ENCODE measurements around the gene FYCO1.

The FYCO1 gene

GRCh38 chr3:45947361-45947760, 48.3 kb downstream of the FYCO1 start:
- H3K4me2 ChIP-seq (ENCODE audit: low read length, poor library complexity, severe bottlenecking): no peak overlapping the region
- DNase-seq: peak; percentile 20
- no peak overlapping the region for H3K14ac ChIP-seq (ENCODE audit: low read length in 2 of 2)

GRCh38 chr3:45946875-45947274, 48.7 kb downstream of the FYCO1 start:
- no peaks in the 10 kb centered on the region for H3K27me3 ChIP-seq (ENCODE audit: control insufficient read depth in 1 of 2, insufficient read depth in 1 of 2, low read length in 2 of 2)
- H3K9ac ChIP-seq (ENCODE audit: low read length): no peak overlapping the region
- H2BK15ac ChIP-seq (ENCODE audit: low read depth, poor library complexity, severe bottlenecking): no peak overlapping the region
- H2BK5ac ChIP-seq (ENCODE audit: low read depth, low read length, poor library complexity, severe bottlenecking): no peak overlapping the region
- no peak overlapping the region for H3K18ac ChIP-seq (ENCODE audit: low read depth in 1 of 2, low read length in 2 of 2)
- H3K36me3 ChIP-seq (ENCODE audit: control insufficient read depth in 1 of 2, insufficient read depth in 2 of 2, low read depth in 1 of 2, low read length in 2 of 2): peaks cover 58 to 76% of the 10 kb centered on the region in 2 experiments
- H3K4me1 ChIP-seq (ENCODE audit: control insufficient read depth, insufficient read depth, low read depth, low read length): no peaks in the 10 kb centered on the region
- no peak overlapping the region for H3K23ac ChIP-seq (ENCODE audit: low read length in 2 of 2)
- H3K4me2 ChIP-seq (ENCODE audit: low read length, poor library complexity, severe bottlenecking): no peak overlapping the region
- H2BK120ac ChIP-seq (ENCODE audit: low read depth, low read length): no peak overlapping the region
- H2BK12ac ChIP-seq (ENCODE audit: low read length in 2 of 2): no peak overlapping the region
- no peak overlapping the region for H2AK5ac ChIP-seq (ENCODE audit: low read length, severe bottlenecking)
- no peak overlapping the region for H3K14ac ChIP-seq (ENCODE audit: low read length in 2 of 2)
- no peak overlapping the region for H4K91ac ChIP-seq (ENCODE audit: low read length)
- H3K4ac ChIP-seq (ENCODE audit: low read depth in 1 of 2, low read length in 2 of 2): no peak overlapping the region
- no peaks in the 10 kb centered on the region for H3K79me1 ChIP-seq (replicated peaks; ENCODE audit: low read length, poor library complexity, severe bottlenecking)
- H3K9me3 ChIP-seq (ENCODE audit: control insufficient read depth, low read length): no peaks in the 10 kb centered on the region
- 97% methylated on average over 3 of the region's 3 CpGs for WGBS
- no peak overlapping the region for H4K8ac ChIP-seq (ENCODE audit: low read length)
- no peak for DNase-seq
- no peak overlapping the region for H2AFZ ChIP-seq (ENCODE audit: low read depth, low read length)
- H3K4me3 ChIP-seq (ENCODE audit: insufficient read depth in 1 of 2, low read depth in 1 of 2, low read length in 2 of 2): no peak overlapping the region
- H3K27ac ChIP-seq (ENCODE audit: low read length, poor library complexity, severe bottlenecking): no peak overlapping the region

More at GRCh38 chr3:45947361-45947760, 48.3 kb downstream of the FYCO1 start:
- 97% methylated on average over 3 of the region's 3 CpGs for WGBS
- H3K36me3 ChIP-seq (ENCODE audit: control insufficient read depth in 1 of 2, insufficient read depth in 2 of 2, low read depth in 1 of 2, low read length in 2 of 2): peaks cover 58 to 81% of the 10 kb centered on the region in 2 experiments
- no peak overlapping the region for H4K91ac ChIP-seq (ENCODE audit: low read length)
- H2BK120ac ChIP-seq (ENCODE audit: low read depth, low read length): no peak overlapping the region
- no peaks in the 10 kb centered on the region for H3K79me1 ChIP-seq (replicated peaks; ENCODE audit: low read length, poor library complexity, severe bottlenecking)
- no peak overlapping the region for H2BK15ac ChIP-seq (ENCODE audit: low read depth, poor library complexity, severe bottlenecking)
- H3K9ac ChIP-seq (ENCODE audit: low read length): no peak overlapping the region
- no peak overlapping the region for H3K27ac ChIP-seq (ENCODE audit: low read length, poor library complexity, severe bottlenecking)
- no peak overlapping the region for H2BK5ac ChIP-seq (ENCODE audit: low read depth, low read length, poor library complexity, severe bottlenecking)
- no peaks in the 10 kb centered on the region for H3K9me3 ChIP-seq (ENCODE audit: control insufficient read depth, low read length)
- no peak overlapping the region for H2AK5ac ChIP-seq (ENCODE audit: low read length, severe bottlenecking)
- H3K23ac ChIP-seq (ENCODE audit: low read length in 2 of 2): no peak overlapping the region
- no peak overlapping the region for H3K4me3 ChIP-seq (ENCODE audit: insufficient read depth in 1 of 2, low read depth in 1 of 2, low read length in 2 of 2)
- no peak overlapping the region for H3K4ac ChIP-seq (ENCODE audit: low read depth in 1 of 2, low read length in 2 of 2)
- no peak overlapping the region for H3K18ac ChIP-seq (ENCODE audit: low read depth in 1 of 2, low read length in 2 of 2)
- H3K27me3 ChIP-seq (ENCODE audit: control insufficient read depth in 1 of 2, insufficient read depth in 1 of 2, low read length in 2 of 2): no peaks in the 10 kb centered on the region
- H2BK12ac ChIP-seq (ENCODE audit: low read length in 2 of 2): no peak overlapping the region
- H2AFZ ChIP-seq (ENCODE audit: low read depth, low read length): no peak overlapping the region
- H3K4me1 ChIP-seq (ENCODE audit: control insufficient read depth, insufficient read depth, low read depth, low read length): no peaks in the 10 kb centered on the region
- no peak overlapping the region for H4K8ac ChIP-seq (ENCODE audit: low read length)

DNA sequence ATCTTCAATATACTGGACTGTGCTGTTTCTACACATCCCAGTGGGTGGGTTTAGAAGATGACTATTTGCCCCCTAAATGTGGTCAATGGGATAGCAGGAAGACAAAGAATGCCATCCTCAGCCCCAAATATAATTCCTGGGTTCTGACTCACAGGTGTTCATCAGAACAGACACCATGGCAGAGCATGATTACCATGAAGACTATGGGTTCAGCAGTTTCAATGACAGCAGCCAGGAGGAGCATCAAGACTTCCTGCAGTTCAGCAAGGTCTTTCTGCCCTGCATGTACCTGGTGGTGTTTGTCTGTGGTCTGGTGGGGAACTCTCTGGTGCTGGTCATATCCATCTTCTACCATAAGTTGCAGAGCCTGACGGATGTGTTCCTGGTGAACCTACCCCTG, 49.3 kb downstream of the FYCO1 start:
- Histone ChIP-seq H3K4me2 (ENCODE audit: low read length, poor library complexity, severe bottlenecking) (no peak overlapping the region), H2AK5ac (ENCODE audit: low read length, severe bottlenecking) (no peak overlapping the region), H3K9ac (ENCODE audit: low read length) (no peak overlapping the region), H4K8ac (ENCODE audit: low read length) (no peak overlapping the region), H2BK15ac (ENCODE audit: low read depth, poor library complexity, severe bottlenecking) (no peak overlapping the region), H3K4ac (ENCODE audit: low read depth in 1 of 2, low read length in 2 of 2) (no peak overlapping the region), H3K4me3 (ENCODE audit: insufficient read depth in 1 of 2, low read depth in 1 of 2, low read length in 2 of 2) (no peak overlapping the region), H3K9me3 (ENCODE audit: control insufficient read depth, low read length) (no peaks in the 10 kb centered on the region), H2BK5ac (ENCODE audit: low read depth, low read length, poor library complexity, severe bottlenecking) (no peak overlapping the region), H2AFZ (ENCODE audit: low read depth, low read length) (no peak overlapping the region), H3K27ac (ENCODE audit: low read length, poor library complexity, severe bottlenecking) (no peak overlapping the region), H2BK120ac (ENCODE audit: low read depth, low read length) (no peak overlapping the region), H3K18ac (ENCODE audit: low read depth in 1 of 2, low read length in 2 of 2) (no peak overlapping the region), H3K79me1 (replicated peaks; ENCODE audit: low read length, poor library complexity, severe bottlenecking) (no peaks in the 10 kb centered on the region), H4K91ac (ENCODE audit: low read length) (no peak overlapping the region), H3K36me3 (ENCODE audit: control insufficient read depth in 1 of 2, insufficient read depth in 2 of 2, low read depth in 1 of 2, low read length in 2 of 2) (peaks cover 53 to 70% of the 10 kb centered on the region in 2 experiments), H3K27me3 (ENCODE audit: control insufficient read depth in 1 of 2, insufficient read depth in 1 of 2, low read length in 2 of 2) (no peaks in the 10 kb centered on the region), H2BK12ac (ENCODE audit: low read length in 2 of 2) (no peak overlapping the region), H3K14ac (ENCODE audit: low read length in 2 of 2) (no peak overlapping the region), H3K23ac (ENCODE audit: low read length in 2 of 2) (no peak overlapping the region), H3K4me1 (ENCODE audit: control insufficient read depth, insufficient read depth, low read depth, low read length) (no peaks in the 10 kb centered on the region)
- no peak for DNase-seq
- WGBS: 95% methylated on average over 1 of the region's 1 CpG

DNA sequence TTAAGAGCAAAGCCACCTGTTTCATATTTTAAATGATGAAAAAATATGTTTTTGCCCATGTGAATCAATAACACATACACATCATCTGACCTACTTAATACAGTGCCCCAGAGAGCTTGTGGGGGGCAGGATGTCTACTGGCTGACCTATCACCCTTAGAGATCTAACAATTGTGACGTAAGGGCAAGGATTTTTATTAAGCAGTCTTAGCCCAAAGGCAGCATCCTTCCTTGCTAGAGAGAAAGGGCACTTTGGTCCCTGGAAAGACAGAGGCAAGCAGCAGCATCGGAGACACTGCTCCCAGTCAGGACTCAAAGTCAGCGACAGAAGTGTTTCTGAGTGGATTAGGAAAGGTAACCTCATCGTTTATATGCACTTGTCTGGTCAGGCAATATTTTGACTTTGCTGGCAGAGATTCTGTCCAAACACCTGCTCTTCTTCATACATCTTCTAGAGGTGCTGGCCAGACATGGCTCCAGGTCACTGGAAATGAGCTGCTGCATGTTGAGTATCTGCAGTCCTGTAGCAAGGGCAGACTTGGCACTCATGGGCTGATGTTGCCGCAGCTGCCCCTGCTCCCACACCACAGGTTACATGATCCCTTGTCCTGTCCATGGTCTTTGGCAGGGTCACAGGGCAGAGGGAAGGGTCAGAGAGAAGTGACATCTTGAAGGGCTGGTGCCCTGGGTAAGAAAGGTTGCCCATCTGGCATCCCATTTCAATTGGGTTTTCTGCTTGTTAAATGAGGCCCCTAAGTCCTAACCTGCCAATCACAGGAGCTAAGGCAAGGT, 50.6 kb downstream of the FYCO1 start:
- Histone ChIP-seq H3K23ac (ENCODE audit: low read length in 2 of 2) (no peak overlapping the region), H3K4me2 (ENCODE audit: low read length, poor library complexity, severe bottlenecking) (no peak overlapping the region), H3K9ac (ENCODE audit: low read length) (no peak overlapping the region), H2BK120ac (ENCODE audit: low read depth, low read length) (no peak overlapping the region), H3K27ac (ENCODE audit: low read length, poor library complexity, severe bottlenecking) (no peak overlapping the region), H3K4me3 (ENCODE audit: insufficient read depth in 1 of 2, low read depth in 1 of 2, low read length in 2 of 2) (no peak overlapping the region), H3K79me1 (replicated peaks; ENCODE audit: low read length, poor library complexity, severe bottlenecking) (no peaks in the 10 kb centered on the region), H3K4me1 (ENCODE audit: control insufficient read depth, insufficient read depth, low read depth, low read length) (no peaks in the 10 kb centered on the region), H2BK15ac (ENCODE audit: low read depth, poor library complexity, severe bottlenecking) (no peak overlapping the region), H3K14ac (ENCODE audit: low read length in 2 of 2) (no peak overlapping the region), H3K18ac (ENCODE audit: low read depth in 1 of 2, low read length in 2 of 2) (peak overlapping the region in 1 of 2 experiments; percentile 6), H2BK5ac (ENCODE audit: low read depth, low read length, poor library complexity, severe bottlenecking) (no peak overlapping the region), H2BK12ac (ENCODE audit: low read length in 2 of 2) (no peak overlapping the region), H3K36me3 (ENCODE audit: control insufficient read depth in 1 of 2, insufficient read depth in 2 of 2, low read depth in 1 of 2, low read length in 2 of 2) (peaks cover 40 to 57% of the 10 kb centered on the region in 2 experiments), H4K8ac (ENCODE audit: low read length) (no peak overlapping the region), H3K9me3 (ENCODE audit: control insufficient read depth, low read length) (no peaks in the 10 kb centered on the region), H3K27me3 (ENCODE audit: control insufficient read depth in 1 of 2, insufficient read depth in 1 of 2, low read length in 2 of 2) (no peaks in the 10 kb centered on the region), H4K91ac (ENCODE audit: low read length) (no peak overlapping the region), H2AK5ac (ENCODE audit: low read length, severe bottlenecking) (no peak overlapping the region), H3K4ac (ENCODE audit: low read depth in 1 of 2, low read length in 2 of 2) (no peak overlapping the region), H2AFZ (ENCODE audit: low read depth, low read length) (no peak overlapping the region)
- DNase-seq: no peak
- WGBS: over 99% methylated on average over 4 of the region's 5 CpGs

All from mesenchymal stem cell (in vitro differentiated cells and primary cell).